GM12892 (cell line): ENCODE results near the gene TBC1D9B. TPM values are rescaled to one million over a fixed set of nuclear protein-coding genes. Genes with fewer than 3 reads are reported as not detected.

Experiments
- DNase-seq: peaks from one replicate; pipeline ENCODE4 v3.0.0; 2011; ENCODE audit not compliant: insufficient read length
- FAIRE-seq: peaks from 2 replicates; lab custom pipeline; 2011; peaks lifted over from hg19 to GRCh38; lab: Jason Lieb, UNC
- POLR2A ChIP-seq: IDR thresholded peaks from 2 replicates; pipeline ENCODE4 v1.6.1; 2011; ENCODE audit warnings: low read depth, low read length, control low read depth
- POLR2AphosphoS5 ChIP-seq: IDR thresholded peaks from 2 replicates; pipeline ENCODE4 v1.6.1; 2011; ENCODE audit warnings: low read depth, low read length, control low read depth
- TAF1 ChIP-seq: IDR thresholded peaks from 2 replicates; pipeline ENCODE4 v1.6.1; 2011; ENCODE audit warnings: low read depth, mild to moderate bottlenecking, control low read depth, low read length, borderline replicate concordance
- polyA plus RNA-seq: library from polyadenylated mRNA; unstranded; fragments of >200 nt; gene quantifications from one replicate; pipeline ENCODE4 v1.2.1, GENCODE V29; 2012; ENCODE audit warnings: missing spikeins, inconsistent platforms; ENCODE audit not compliant: missing spikeins

The TBC1D9B gene
- 35.9 TPM for polyA plus RNA-seq

DNA sequence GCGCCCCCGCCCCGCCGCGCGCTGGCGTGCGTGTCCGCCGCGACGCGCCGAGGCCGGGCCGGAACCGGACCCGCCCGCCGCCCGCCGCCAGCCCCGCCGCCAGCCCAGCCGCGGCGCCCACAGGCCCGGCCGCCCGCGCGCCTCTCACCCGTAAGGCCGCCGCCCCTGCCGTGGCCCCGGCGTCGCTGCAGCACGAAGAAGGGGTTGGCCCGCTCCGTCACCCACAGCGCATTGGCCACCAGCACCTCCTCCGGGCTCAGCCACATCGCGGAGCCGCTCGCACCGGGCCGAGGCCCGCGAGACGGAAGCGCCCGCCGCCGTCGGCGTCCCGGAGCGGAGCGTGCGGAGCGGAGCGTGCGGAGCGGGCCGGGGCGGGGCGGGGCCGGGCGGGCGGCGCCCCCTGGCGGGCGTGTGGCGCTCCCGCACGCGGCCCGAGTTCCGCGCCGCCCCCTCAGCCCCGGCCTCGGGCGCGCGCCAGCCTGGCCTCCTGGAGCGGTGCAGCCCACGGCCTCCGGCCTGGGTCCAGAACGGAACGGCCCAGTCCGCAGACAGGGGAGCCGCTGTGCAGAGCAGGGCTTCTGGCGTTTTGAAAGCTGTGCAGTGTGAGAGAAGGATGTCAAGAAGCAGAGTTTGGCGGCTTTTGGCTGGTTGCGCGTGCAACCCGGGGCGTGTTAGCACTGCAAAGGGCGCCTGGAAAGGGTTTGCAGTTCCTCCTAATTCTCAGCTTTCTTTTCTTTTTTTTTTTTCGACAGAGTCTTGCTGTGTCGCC is at the start of gene TBC1D9B:
Gene TBC1D9B (minus strand): TSS at position 342 of the 769 bp plus-strand sequence. CDS start 76 bp downstream, at position 266.
- DNase-seq (peak; percentile 78), FAIRE-seq (peak; percentile 86)
- TF ChIP-seq POLR2AphosphoS5 (no peak), TAF1 (peak; percentile 42; the same call in 1 of the 2 replicates), POLR2A (peak; percentile 75; the same call in 1 of the 2 replicates)

DNA sequence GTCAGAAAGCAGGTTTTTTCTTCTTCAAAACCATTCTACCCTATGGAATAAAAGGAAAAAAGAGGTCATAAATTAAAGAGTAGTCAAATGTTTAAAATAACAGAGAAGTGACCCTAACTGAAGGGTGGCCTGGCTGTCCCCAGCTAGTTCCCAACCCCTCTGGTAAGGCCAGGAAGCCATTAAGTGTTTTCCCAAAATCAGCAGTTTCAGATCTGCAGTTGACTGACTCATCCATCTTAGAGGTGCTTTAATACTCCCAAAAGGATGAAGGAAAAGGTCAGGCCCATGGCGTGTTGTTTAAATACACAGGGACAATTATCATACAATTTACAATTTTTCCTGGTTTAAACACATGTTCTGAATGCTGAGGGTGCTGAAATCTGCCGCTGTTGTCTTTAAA is 47.9 kb upstream of the TBC1D9B start:
- no peak for DNase-seq
- FAIRE-seq = no peak
- TF ChIP-seq TAF1 (no peak), POLR2AphosphoS5 (no peak), POLR2A (no peak)

DNA sequence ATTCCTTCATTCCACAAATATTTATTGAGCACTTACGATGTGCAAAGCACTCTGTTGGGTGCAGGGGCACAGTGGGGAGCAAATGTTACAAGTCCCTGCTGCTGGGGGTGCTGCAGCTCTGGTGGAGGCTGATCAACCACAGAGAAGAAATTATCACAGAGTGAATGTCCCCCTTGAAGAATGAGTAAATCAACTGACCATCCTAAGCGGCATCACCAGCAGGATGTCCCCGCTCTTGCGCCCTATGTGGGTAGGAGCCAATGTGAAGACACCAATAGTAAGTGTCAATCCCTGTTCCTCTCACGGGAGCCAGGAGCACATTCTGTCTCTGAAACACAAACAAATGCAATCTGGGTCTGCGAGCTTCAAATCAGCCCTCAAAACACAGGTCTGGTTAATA is 47.4 kb upstream of the TBC1D9B start:
- no peak for TF ChIP-seq TAF1
- TF ChIP-seq POLR2AphosphoS5 = no peak
- TF ChIP-seq POLR2A = no peak
- FAIRE-seq (no peak), DNase-seq (no peak)

DNA sequence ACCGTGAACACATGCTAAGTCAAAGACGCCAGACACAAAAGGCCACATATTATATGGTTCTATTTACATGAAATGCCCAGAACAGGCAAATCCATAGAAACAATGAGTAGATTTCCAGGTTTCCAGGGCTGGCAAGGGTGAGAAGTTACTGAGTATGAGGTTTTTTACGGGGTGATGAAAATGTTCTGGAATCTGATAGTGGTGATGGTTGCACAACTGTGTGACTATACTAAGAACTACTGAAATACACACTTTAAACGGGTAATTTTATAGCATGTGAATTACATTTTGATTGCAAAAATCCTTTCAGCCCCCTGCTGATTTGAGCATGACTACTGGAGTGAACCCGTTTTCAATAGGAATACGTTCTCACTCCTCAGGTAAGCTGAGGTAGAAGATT is 46.7 kb upstream of the TBC1D9B start:
- no peak for FAIRE-seq
- no peak for TF ChIP-seq TAF1
- TF ChIP-seq POLR2AphosphoS5 = no peak
- TF ChIP-seq POLR2A = no peak
- DNase-seq = no peak

DNA sequence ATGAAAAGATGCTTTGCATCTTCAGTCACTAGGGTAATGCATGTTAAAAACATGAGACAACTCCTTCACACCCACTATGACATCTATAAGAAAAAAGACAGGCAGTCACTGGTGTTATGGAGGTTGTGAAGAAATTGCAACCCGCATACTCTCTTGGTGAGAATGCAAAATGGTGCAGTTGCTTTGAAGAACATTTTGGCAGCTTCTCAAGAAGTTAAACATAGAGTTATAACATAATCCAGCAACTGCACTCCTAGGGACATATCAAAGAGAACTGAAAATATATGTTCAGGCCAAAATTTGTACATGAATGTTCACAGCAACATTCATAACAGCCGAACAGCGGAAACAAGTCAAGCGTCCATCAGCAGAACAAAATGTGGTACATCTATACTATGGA is 46.3 kb upstream of the TBC1D9B start:
- FAIRE-seq (no peak), DNase-seq (no peak)
- TF ChIP-seq TAF1 = no peak
- TF ChIP-seq POLR2A = no peak

DNA sequence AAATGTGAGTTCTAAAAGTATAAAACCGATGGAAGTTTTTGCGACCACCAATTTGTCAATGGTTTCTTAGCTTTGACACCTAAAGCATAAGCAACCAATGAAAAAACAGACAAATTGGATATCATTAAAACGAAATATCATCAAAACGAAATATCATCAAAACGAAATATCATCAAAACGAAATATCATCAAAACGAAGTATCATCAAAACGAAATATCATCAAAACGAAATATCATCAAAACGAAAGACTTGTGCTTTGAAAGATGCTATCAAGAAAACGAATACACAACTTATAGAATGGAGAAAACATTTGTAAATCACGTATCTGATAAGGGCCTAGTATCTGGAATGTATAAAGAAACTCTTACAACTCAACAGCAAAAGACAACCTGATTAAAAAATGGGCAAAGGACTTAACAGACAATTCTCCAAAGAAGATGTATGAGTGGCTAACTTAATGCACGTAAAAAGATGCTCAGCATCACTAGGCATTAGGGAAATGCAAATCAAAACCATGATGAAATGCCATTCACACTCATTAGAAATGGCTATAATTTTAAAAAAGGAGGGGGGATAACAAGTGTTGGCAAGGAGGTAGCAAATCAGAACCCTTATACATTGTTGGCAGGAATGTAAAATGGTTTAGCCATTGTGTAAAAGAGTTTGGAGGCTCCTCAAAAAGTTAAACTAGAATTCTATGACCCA is 29.4 kb upstream of the TBC1D9B start:
- no peak for DNase-seq
- TF ChIP-seq POLR2A = no peak
- no peak for FAIRE-seq

DNA sequence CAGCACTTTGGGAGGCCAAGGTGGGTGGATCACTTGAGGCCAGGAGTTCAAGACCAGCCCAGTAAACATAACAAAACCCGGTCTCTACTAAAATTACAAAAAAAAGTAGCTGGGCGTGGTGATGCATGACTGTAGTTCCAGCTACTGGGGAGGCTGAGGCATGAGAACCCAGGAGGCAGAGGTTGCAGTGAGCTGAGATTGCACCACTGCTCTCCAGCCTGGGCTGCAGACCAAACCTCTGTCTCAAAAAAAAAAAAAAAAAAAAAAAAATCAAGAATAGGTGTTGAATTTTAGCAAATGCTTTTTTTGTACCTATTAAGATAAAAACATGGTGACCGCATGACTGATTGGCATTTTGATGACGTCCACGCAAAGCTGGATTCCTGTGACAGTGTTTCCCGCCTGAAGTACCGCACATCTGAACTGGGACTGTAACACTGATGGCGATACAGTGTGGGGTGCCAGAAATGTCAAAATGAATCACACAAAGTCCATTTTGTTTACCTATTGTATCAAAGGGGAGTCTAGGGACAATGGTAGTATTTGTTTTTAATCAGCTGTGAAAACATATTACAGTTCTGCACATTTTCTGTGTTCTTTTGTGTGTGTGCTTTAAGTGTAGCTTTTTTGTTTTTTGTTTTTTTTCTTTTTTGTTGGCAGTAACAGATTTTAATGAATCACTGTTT is 23.2 kb upstream of the TBC1D9B start:
- DNase-seq (no peak), FAIRE-seq (no peak)
- no peak for TF ChIP-seq TAF1
- TF ChIP-seq POLR2AphosphoS5 = no peak
- TF ChIP-seq POLR2A = no peak

DNA sequence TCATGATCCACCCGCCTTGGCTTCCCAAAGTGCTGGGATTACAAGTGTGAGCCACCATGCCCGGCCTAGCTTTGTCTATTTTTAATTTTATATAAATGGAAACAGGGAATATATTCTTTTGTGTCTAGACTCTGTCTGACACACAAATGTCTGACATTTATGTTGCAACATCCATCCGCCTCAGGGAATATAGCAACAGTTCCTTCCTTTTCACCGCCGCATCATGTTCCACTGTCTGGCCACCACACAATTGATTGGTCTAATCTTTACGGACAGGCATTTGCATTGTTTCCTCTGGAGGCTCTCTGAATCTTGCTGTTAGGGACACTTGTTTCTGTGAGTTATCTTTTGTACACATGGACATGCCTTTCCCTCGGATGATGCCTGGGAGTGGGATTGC is 20.1 kb upstream of the TBC1D9B start:
- TF ChIP-seq POLR2A = no peak
- no peak for TF ChIP-seq POLR2AphosphoS5
- TF ChIP-seq TAF1 = no peak
- no peak for FAIRE-seq
- no peak for DNase-seq

DNA sequence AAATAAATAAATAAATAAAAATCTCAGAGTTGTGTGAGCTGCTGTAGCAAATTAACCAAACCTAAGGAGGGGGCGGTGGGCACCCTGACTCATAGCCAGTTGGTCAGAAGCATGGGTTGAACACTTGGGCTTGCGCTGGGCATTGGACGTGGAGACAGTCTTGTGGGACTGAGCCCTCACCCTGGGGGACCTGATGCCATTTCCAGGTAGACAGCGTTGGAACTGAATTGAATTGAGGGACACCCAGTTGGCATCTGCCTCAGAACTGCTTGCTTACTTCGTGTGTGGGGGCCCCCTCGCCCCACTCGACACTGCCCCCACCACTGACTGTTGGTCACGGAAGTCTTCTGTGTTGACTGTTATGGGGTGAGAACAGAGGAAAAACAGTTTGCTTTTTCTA is 19.0 kb upstream of the TBC1D9B start:
- DNase-seq (no peak), FAIRE-seq (no peak)
- TF ChIP-seq TAF1 = no peak
- no peak for TF ChIP-seq POLR2A
- TF ChIP-seq POLR2AphosphoS5 = no peak

DNA sequence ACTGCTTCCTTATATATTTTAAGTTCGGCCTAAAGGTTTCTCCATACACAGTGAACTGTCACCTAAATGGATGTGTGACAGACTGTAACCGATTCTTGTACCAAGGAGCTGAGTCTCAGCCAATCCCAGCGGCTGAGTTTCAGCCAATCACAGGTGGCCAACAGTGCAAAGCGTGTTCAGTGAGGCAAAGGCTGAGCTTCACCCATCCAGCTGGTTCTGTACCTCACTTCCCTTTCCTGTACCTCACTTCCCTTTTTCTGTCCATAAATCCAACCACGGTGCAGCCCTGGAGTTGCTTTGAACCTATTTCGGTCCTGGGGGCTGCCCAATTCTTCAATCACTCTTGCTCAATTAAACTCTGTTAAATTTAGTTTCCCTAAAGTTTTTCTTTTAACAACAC is 15.7 kb upstream of the TBC1D9B start:
- DNase-seq = no peak
- no peak for TF ChIP-seq POLR2A
- no peak for TF ChIP-seq TAF1
- no peak for TF ChIP-seq POLR2AphosphoS5
- FAIRE-seq = no peak

DNA sequence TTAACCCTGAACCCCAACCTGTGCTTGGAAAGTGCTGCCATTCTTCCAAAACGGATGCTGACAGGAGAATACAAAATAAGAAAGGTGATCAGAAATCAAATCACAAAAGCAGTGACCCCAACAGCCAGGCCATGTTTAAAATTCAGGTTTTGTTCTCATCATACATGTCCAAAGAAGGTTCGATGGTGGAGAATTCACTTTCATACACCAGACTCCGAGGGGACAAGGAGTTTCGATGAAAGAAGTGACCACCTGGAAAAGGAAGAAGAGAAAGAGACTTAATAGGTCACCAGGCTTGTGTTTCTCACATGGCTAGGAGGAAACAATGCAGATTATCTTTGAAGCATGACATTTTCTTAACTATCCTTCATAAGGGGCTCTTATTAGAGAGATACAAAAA is 12.5 kb upstream of the TBC1D9B start:
- no peak for DNase-seq
- no peak for FAIRE-seq
- no peak for TF ChIP-seq TAF1
- TF ChIP-seq POLR2A = no peak
- TF ChIP-seq POLR2AphosphoS5 = no peak
